Measurements from ENCODE around the gene UTS2B.

The UTS2B gene

GRCh38 chr3:191244242-191244867 is 86.0 kb downstream of the UTS2B start:
- DNase-seq (ENCODE audit: low read depth in 2 of 3, low spot score in 2 of 3), result no peak

GRCh38 chr3:191240486-191240885 is 89.8 kb downstream of the UTS2B start:
- no peak for DNase-seq (ENCODE audit: low read depth in 2 of 3, low spot score in 2 of 3)

GRCh38 chr3:191239407-191240031 is 90.8 kb downstream of the UTS2B start:
- DNase-seq (ENCODE audit: low read depth in 2 of 3, low spot score in 2 of 3), result no peak

GRCh38 chr3:191238321-191238817 is 92.0 kb downstream of the UTS2B start:
- DNase-seq (ENCODE audit: low read depth in 2 of 3, low spot score in 2 of 3), result no peak

- DNase-seq (ENCODE audit: low read depth in 2 of 3, low spot score in 2 of 3), result no peak
Measured at GRCh38 chr3:191237047-191237882, 93.1 kb downstream of the UTS2B start.

GRCh38 chr3:191236646-191237045 is 93.7 kb downstream of the UTS2B start:
- no peak for DNase-seq (ENCODE audit: low read depth in 2 of 3, low spot score in 2 of 3)

- no peak for DNase-seq (ENCODE audit: low read depth in 2 of 3, low spot score in 2 of 3)
Measured at GRCh38 chr3:191235331-191236314, 94.7 kb downstream of the UTS2B start.

- no peak for DNase-seq (ENCODE audit: low read depth in 2 of 3, low spot score in 2 of 3)
Measured at GRCh38 chr3:191234216-191234615, 96.1 kb downstream of the UTS2B start.

GRCh38 chr3:191227541-191227940 is 102.8 kb downstream of the UTS2B start:
- no peak for DNase-seq (ENCODE audit: low read depth in 2 of 3, low spot score in 2 of 3)

GRCh38 chr3:191221638-191222037 is 108.7 kb downstream of the UTS2B start:
- no peak for DNase-seq (ENCODE audit: low read depth in 2 of 3, low spot score in 2 of 3)

GRCh38 chr3:191220908-191221307 is 109.4 kb downstream of the UTS2B start:
- DNase-seq (ENCODE audit: low read depth in 2 of 3, low spot score in 2 of 3), result no peak

GRCh38 chr3:191217301-191217700 is 113.0 kb downstream of the UTS2B start:
- DNase-seq (ENCODE audit: low read depth in 2 of 3, low spot score in 2 of 3), result no peak

Measured in activated CD8-positive, alpha-beta memory T cell treated with anti-CD3 and anti-CD28 coated beads for 48 hours (primary cell).